GM12878 (cell line): Measurements from ENCODE around the gene MAGI1. TPM values are rescaled to one million over a fixed set of nuclear protein-coding genes. Genes with fewer than 3 reads are reported as not detected.

Experiments
- ATAC-seq: fragments of 200-7000 bp; cut with Tn5 transposase; 3 replicates; pipeline ENCODE4 v1.9.1; 2020; ENCODE audit warnings: mild to moderate bottlenecking, moderate library complexity
- BruUV-seq: library from RNA; stranded (reverse); fragments of 400-500 nt; replicated peaks from 2 replicates; lab custom pipeline; 2021; lab: Mats Ljungman, UMichigan
- CTCF ChIA-PET: fragments of 300-600 bp; sonication (Branson Sonifier 250); formaldehyde crosslinking; extraction: SDS; loops from one replicate; lab custom pipeline; 2021; ENCODE audit warnings: inconsistent platforms; lab: Yijun Ruan, JAX
- POLR2A ChIA-PET: fragments of 350-600 bp; formaldehyde crosslinking; extraction: SDS; loops from one replicate; lab custom pipeline; 2021; ENCODE audit warnings: inconsistent platforms; lab: Charles Lee
- RAD21 ChIA-PET: fragments of 300-600 bp; sonication (Branson Sonifier 250); formaldehyde crosslinking; loops from one replicate; lab custom pipeline; 2023; ENCODE audit warnings: antibody characterized with exemption; ENCODE audit not compliant: unreplicated experiment; lab: Charles Lee
- SMC1A ChIA-PET: fragments of 300-600 bp; sonication (Branson Sonifier 250); formaldehyde crosslinking; loops from one replicate; lab custom pipeline; 2023; ENCODE audit not compliant: unreplicated experiment, uncharacterized antibody; lab: Charles Lee
- DNase-seq: peaks from one replicate; pipeline ENCODE4 v3.0.0-alpha.2; 2011; ENCODE audit warnings: low read depth, low spot score
- FAIRE-seq: peaks from 3 replicates; lab custom pipeline; 2011; peaks lifted over from hg19 to GRCh38; lab: Jason Lieb, UNC
- H2AFZ ChIP-seq: 2 replicates; pipeline ENCODE4 v1.6.0; 2011; ENCODE audit warnings: low read depth, low read length, control low read depth; ENCODE audit not compliant: control insufficient read depth
- H3K27ac ChIP-seq: 2 replicates; pipeline ENCODE4 v1.5.1; 2011; ENCODE audit warnings: control low read depth; ENCODE audit not compliant: control insufficient read depth, insufficient read depth
- H3K27me3 ChIP-seq, 2 experiments: replicated peaks in 1 of 2; 2 replicates each; pipeline versions ENCODE4 v1.6.0 to v1.6.1; 2011; ENCODE audit warnings: low read length in 1 of 2; ENCODE audit not compliant: control insufficient read depth in 2 of 2, insufficient read depth in 2 of 2
- H3K36me3 ChIP-seq, 2 experiments: 2 replicates each; pipeline ENCODE4 v1.5.1; 2011; ENCODE audit warnings: low read length in 1 of 2; ENCODE audit not compliant: control insufficient read depth in 2 of 2, insufficient read depth in 2 of 2
- H3K4me1 ChIP-seq: 2 replicates; pipeline ENCODE4 v1.6.1; 2011; ENCODE audit warnings: mild to moderate bottlenecking, low read length, moderate library complexity, mixed read lengths; ENCODE audit not compliant: control insufficient read depth, insufficient read depth
- H3K4me2 ChIP-seq: 2 replicates; pipeline ENCODE4 v1.6.0; 2011; ENCODE audit warnings: control low read depth; ENCODE audit not compliant: control insufficient read depth, insufficient read depth
- H3K4me3 ChIP-seq: fragments of 200-600 bp; sonication (generic); 2 replicates; pipeline ENCODE4 v1.5.1; 2016
- H3K79me2 ChIP-seq: 2 replicates; pipeline ENCODE4 v1.6.0; 2011; ENCODE audit warnings: low read length; ENCODE audit not compliant: control insufficient read depth, insufficient read depth
- H3K9ac ChIP-seq: 2 replicates; pipeline ENCODE4 v1.8.0; 2011; ENCODE audit warnings: low read length, control low read depth, mixed read lengths; ENCODE audit not compliant: control insufficient read depth, insufficient read depth
- H3K9me3 ChIP-seq: replicated peaks from 3 replicates; pipeline ENCODE4 v1.5.1; 2011; ENCODE audit warnings: mild to moderate bottlenecking, low read length; ENCODE audit not compliant: control insufficient read depth, insufficient read depth
- H4K20me1 ChIP-seq: 2 replicates; pipeline ENCODE4 v1.6.0; 2011; ENCODE audit not compliant: control insufficient read depth, insufficient read depth
- BCL3 ChIP-seq: IDR thresholded peaks from 2 replicates; pipeline ENCODE4 v1.6.1; 2011; ENCODE audit warnings: borderline replicate concordance, low read depth, mild to moderate bottlenecking, moderate library complexity, low read length; ENCODE audit not compliant: insufficient read depth, poor library complexity, severe bottlenecking
- BMI1 ChIP-seq: fragments of 450-650 bp; IDR thresholded peaks from 2 replicates; pipeline ENCODE4 v1.6.1; 2016; ENCODE audit warnings: mild to moderate bottlenecking, moderate library complexity, borderline replicate concordance
- CBX5 ChIP-seq: sonication (generic); IDR thresholded peaks from 2 replicates; pipeline ENCODE4 v1.6.1; 2016; ENCODE audit warnings: low read depth, moderate library complexity, mild to moderate bottlenecking, inconsistent platforms
- CHD1 ChIP-seq: IDR thresholded peaks from 2 replicates; pipeline ENCODE4 v1.6.1; 2012; ENCODE audit warnings: low read depth, low read length, improper control_type of control experiment
- CREB1 ChIP-seq: IDR thresholded peaks from 2 replicates; pipeline ENCODE4 v1.6.1; 2012; ENCODE audit warnings: low read depth, mild to moderate bottlenecking, inconsistent platforms
- FOXK2 ChIP-seq: fragments of 450-650 bp; IDR thresholded peaks from 2 replicates; pipeline ENCODE4 v1.6.1; 2017; ENCODE audit warnings: mild to moderate bottlenecking, moderate library complexity
- GABPA ChIP-seq: IDR thresholded peaks from 2 replicates; pipeline ENCODE4 v1.6.1; 2014; ENCODE audit warnings: antibody characterized with exemption, low read depth, mild to moderate bottlenecking, inconsistent platforms
- GATAD2B ChIP-seq: fragments of 450-650 bp; conservative IDR thresholded peaks from 2 replicates; pipeline ENCODE4 v1.6.1; 2017; ENCODE audit warnings: low read depth, mild to moderate bottlenecking, moderate library complexity
- JUND ChIP-seq: IDR thresholded peaks from 2 replicates; pipeline ENCODE4 v1.6.1; 2012; ENCODE audit warnings: low read depth, mild to moderate bottlenecking, low read length, improper control_type of control experiment, moderate library complexity
- KAT2A ChIP-seq: conservative IDR thresholded peaks from 2 replicates; pipeline ENCODE4 v1.6.1; 2011; ENCODE audit warnings: low read depth, low read length; ENCODE audit not compliant: control insufficient read depth
- POU2F2 ChIP-seq: IDR thresholded peaks from 3 replicates; pipeline ENCODE4 v1.6.1; 2011; ENCODE audit warnings: low read depth, mild to moderate bottlenecking, low read length, borderline replicate concordance
- RELB ChIP-seq: fragments of 450-650 bp; IDR thresholded peaks from 2 replicates; pipeline ENCODE4 v1.6.1; 2017; ENCODE audit warnings: low read depth, mild to moderate bottlenecking, moderate library complexity
- SIN3A ChIP-seq: IDR thresholded peaks from 2 replicates; pipeline ENCODE4 v1.6.1; 2012; ENCODE audit warnings: low read depth, low read length, improper control_type of control experiment
- SKIL ChIP-seq: fragments of 450-650 bp; IDR thresholded peaks from 2 replicates; pipeline ENCODE4 v1.6.1; 2017; ENCODE audit warnings: mild to moderate bottlenecking, low read depth, inconsistent platforms; ENCODE audit not compliant: poor library complexity, severe bottlenecking
- USF1 ChIP-seq: IDR thresholded peaks from 2 replicates; pipeline ENCODE4 v1.6.1; 2011; ENCODE audit warnings: borderline replicate concordance, low read depth, mild to moderate bottlenecking, moderate library complexity, mixed read lengths, low read length; ENCODE audit not compliant: insufficient read depth; ENCODE audit errors: extremely low read length
- ZNF274 ChIP-seq: IDR thresholded peaks from one replicate; pipeline ENCODE4 v1.8.0; 2011; ENCODE audit not compliant: insufficient read length, insufficient read depth
- WGBS: methylation state at CpG from one replicate; pipeline ENCODE4 v1.1.6; 2016; ENCODE audit warnings: low lambda C conversion rate; ENCODE audit not compliant: insufficient replicate concordance, insufficient coverage; ENCODE audit errors: missing lambda C conversion rate; 5-methylcytosine and 5-hydroxymethylcytosine counted together
- in situ Hi-C: fragments of 300-500 bp; cut with MboI; formaldehyde crosslinking; loops from 9 replicates; pipeline ENCODE4 v1.14.3; 2018; ENCODE audit warnings: mixed read lengths
- intact Hi-C: fragments of 100-400 bp; cut with micrococcal nuclease; formaldehyde crosslinking; loops from one replicate; pipeline ENCODE4 v1.14.2; 2022; ENCODE audit not compliant: unreplicated experiment
- polyA plus RNA-seq, 11 experiments: library from polyadenylated mRNA; depleted of rRNA in 4 of 11; unstranded in 6 of 11; stranded (reverse) in 5 of 11; fragments of >200 nt; fragmentation: Nextera tagmentation in 4 of 11; fragmentation: Illumina TruSeq in 1 of 11; extraction: Ambion mirVana in 4 of 11; extraction: Trizol in 1 of 11; gene quantifications; 1 replicate in 1 of 11; 2 replicates in 10 of 11; pipeline versions ENCODE4 v1.2.1 to v1.2.3, GENCODE V29; 2011 to 2016; ENCODE audit warnings: inconsistent platforms in 2 of 11, missing spikeins in 2 of 11, low read depth in 1 of 11
- total RNA-seq, 4 experiments: library from RNA; depleted of rRNA in 3 of 4; stranded (reverse); fragments of >200 nt in 3 of 4; fragmentation: Illumina TruSeq in 1 of 4; extraction: Trizol in 1 of 4; gene quantifications; 2 replicates each; pipeline versions ENCODE4 v1.2.1 to v1.2.3, GENCODE V29; 2013 to 2021

The MAGI1 gene
- total and polyA plus RNA-seq, 10 of the 15 experiments (the other 5 are each of a cell fraction or from before 2014, with no cell fraction given) = 0.02 to 3.3 (median 0.29) TPM; not detected in 1

- FAIRE-seq (no peak), DNase-seq (no peak), ATAC-seq (no peak)
- in situ Hi-C loops = no loop called here
- no peak overlapping the region for H3K27ac ChIP-seq
- H3K9ac ChIP-seq = no peak overlapping the region
- no peaks in the 10 kb centered on the region for H3K27me3 ChIP-seq
- H3K4me3 ChIP-seq = no peak overlapping the region
- WGBS = 30% methylated on average over 5 of the region's 5 CpGs
- H3K9me3 ChIP-seq = no peaks in the 10 kb centered on the region
- no peaks in the 10 kb centered on the region for H3K79me2 ChIP-seq
- CTCF ChIA-PET = interaction anchor here (0.7 kb wide), 1 partner anchor 22 kb away, joined by 3 read pairs; no protein-coding TSS in a partner anchor
- SMC1A ChIA-PET = interaction anchor here (0.7 kb wide), 1 partner anchor 24 kb away, joined by 3 read pairs; no protein-coding TSS in a partner anchor
- POLR2A ChIA-PET = no interaction called here
- H3K4me2 ChIP-seq = no peak overlapping the region
- no peaks in the 10 kb centered on the region for H3K36me3 ChIP-seq
- BruUV-seq = no TSS peak
- no peaks in the 10 kb centered on the region for H4K20me1 ChIP-seq
- intact Hi-C loops = no loop called here
- RAD21 ChIA-PET = no interaction called here
- H3K4me1 ChIP-seq = no peaks in the 10 kb centered on the region
- H2AFZ ChIP-seq = no peak overlapping the region
- TF ChIP-seq CHD1 (no peak), BMI1 (no peak), CREB1 (no peak), POU2F2 (no peak), FOXK2 (no peak), USF1 (no peak), CBX5 (no peak), GATAD2B (no peak), RELB (no peak), SIN3A (no peak), GABPA (no peak), ZNF274 (no peak), BCL3 (no peak), SKIL (no peak), KAT2A (no peak), JUND (no peak)
These were observed 222.5 kb downstream of the MAGI1 start for GRCh38 chr3:65816208-65816607.
